Measurements from ENCODE around the gene YDJC.
"Not testable (repeated sequence)": the region's sequence is repeated elsewhere in the genome, so short reads cannot be mapped to it uniquely, and the experiment has no call there.

Gene YDJC

GRCh38 chr22:21650823-21651520, 21.1 kb upstream of the YDJC start:
- DNase-seq: peak; percentile 24

DNA sequence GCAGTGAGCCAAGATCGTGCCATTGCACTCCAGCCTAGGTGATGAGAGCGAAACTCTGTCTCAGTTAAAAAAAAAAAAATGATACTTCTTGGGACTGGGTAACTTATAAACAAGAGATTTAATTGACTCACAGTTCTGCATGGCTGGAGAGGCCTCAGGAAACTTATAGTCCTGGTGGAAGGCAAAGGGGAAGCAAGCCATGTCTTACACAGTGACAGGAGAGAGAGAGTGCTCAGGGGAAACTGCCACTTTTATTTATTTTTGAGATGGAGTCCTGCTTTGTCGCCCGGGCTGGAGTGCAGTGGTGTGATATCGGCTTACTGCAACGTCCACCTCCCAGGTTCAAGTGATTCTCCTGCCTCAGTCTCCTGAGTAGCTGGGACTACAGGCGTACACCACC, 20.5 kb upstream of the YDJC start:
- no peak for DNase-seq

DNA sequence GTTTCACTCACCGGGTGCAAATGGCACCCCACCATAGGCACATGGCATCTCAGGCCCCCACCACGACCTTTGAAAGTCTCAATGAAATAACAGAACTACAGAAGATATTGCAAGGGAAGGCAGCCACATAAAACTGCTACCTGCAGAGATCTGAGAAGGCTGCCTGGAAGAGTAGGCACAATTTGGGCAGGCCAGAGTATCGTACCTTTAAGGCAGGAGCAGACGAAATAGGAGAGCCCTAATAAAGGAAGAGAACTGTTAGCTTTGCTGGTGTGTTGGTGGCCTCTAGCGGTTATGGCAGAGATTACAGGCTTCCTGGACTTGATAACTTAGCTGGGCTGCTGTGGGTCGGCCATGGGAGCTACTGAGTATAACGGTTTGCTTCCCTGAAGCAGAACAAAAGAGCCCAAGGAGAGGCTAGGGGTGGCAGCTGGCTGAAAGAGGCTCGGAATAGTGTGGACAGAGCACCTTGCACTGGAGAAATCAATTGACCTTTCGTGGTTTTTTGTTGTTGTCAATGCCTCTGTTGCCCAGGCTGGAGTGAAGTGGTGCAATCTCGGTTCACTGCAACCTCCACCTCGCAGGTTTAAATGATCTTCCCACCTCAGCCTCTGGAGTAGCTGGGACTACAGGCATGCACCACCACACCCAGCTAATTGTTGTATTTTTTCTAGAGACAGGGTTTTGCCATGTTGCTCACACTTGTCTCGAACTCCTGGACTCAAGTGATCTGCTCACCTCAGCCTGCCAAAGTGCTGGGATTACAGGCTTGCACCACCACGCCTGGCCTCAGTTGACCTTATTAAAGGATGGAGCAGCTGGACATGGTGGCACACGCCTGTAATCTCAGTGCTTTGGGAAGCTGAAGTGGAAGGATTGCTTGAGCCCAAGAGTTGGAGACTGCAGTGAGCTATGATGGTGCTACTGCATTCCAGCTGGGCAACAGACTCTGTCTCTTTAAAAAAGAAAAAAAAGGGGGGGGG, 17.1 kb upstream of the YDJC start:
- DNase-seq: peak; percentile 73

DNA sequence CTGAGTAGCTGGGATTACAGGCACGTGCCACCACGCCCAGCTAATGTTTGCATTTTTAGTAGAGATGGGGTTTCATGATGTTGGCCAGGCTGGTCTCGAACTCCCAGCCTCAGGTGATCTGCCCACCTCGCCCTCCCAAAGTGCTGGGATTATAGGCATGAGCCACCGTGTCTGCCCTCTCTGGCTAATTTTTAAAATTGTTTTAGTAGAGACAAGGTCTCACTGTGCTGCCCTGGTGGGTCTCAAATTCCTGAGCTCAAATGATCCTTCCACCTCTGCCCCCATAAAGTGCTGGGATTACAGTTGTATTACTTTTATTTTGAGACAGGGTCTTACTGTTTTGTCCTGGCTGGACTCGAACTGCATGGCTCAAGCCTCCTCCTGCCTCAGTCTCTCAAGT, 15.7 kb upstream of the YDJC start:
- not testable (repeated sequence) for DNase-seq

GRCh38 chr22:21643533-21644357, 13.9 kb upstream of the YDJC start:
- no peak for DNase-seq

DNA sequence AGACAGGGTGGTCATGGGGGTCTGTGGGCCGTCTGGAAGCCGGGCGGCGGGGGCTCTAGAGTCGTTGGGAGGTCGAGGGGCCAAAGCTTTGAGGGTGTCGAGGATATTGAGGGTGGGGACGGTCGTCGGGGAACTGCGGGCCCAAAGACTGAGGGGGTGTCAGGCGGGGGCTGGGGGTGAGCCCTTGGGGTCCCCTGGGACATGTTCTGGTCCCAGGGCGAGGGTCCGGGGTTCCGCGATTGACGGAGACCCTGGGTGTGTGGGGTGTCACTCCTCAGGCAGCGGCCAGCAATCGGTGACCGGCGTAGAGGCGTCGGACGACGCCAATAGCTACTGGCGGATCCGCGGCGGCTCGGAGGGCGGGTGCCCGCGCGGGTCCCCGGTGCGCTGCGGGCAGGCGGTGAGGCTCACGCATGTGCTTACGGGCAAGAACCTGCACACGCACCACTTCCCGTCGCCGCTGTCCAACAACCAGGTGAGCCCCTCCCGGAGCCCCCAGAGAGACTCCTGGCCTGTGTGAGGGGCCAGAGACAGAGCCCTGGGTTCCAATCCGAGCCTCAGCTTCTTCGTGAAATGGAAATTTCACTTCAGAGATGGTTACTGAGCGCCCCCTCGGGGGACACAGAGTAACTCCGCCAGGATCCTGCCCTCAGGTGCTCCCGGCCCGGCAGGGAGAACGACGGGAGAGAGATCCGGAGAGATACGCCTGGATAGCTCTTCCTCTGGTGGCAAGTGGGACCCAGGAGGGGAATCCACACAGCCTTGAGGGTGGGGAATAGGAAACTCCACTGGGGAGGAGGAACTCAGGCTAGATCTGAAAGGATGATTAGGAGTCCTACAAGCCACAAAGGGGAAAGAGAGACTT, 13.0 kb upstream of the YDJC start:
- peak; percentile 61 for DNase-seq

DNA sequence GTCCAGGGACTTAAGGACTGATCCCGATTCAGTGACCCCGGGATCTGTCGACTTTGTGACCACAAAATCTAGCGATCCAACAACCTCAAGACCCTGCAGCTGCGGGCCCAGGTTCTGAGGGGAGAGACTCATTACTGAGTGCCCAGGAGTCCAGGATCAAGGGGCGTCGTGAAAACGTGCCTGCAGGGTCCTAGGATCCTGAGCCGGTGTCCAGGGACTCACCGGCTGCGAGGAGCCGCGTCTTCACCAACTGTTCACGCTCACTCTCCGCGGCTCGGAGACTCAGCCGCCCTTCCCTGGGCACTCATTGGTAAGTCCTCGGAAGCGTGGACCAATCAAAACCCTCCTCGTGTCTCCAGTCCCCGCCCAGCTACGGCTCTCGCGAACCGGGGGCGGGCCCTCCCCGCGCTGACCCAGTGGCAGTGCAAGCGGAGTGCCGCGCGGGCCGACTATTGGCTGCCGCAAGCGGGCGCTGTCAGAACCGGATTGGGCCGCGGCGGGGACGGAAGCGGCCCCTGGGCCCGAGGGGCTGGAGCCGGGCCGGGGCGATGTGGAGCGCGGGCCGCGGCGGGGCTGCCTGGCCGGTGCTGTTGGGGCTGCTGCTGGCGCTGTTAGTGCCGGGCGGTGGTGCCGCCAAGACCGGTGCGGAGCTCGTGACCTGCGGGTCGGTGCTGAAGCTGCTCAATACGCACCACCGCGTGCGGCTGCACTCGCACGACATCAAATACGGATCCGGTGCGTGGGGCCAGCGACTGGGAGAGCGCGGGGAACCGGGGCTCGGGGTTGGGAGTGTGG, 12.2 kb upstream of the YDJC start, which contains the start of gene SDF2L1:
Gene SDF2L1 (plus strand): TSS at position 514 of the 795 bp plus-strand sequence. CDS start 35 bp downstream, at position 549.
- peak; percentile 94 for DNase-seq

DNA sequence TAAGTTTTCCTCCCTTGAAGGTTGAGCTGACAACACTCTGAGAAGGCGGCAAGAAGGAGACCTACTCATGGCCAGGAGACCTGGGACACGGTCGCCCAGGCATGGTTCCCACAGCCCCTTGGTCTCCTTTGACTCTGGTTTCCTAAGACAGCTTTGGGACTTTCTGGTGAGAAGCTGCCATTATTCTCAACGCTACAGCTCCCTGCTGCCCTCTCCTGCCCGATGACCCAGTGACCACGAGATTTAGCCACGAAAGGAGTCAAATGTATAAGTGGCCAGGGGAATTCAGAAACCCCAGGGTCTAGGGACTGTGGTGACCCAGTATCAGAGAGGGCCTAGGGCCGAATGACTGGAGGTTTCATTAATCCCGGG, 11.6 kb upstream of the YDJC start:
- peak; percentile 7 for DNase-seq

GRCh38 chr22:21640810-21641209, 11.0 kb upstream of the YDJC start:
- DNase-seq: no peak

DNA sequence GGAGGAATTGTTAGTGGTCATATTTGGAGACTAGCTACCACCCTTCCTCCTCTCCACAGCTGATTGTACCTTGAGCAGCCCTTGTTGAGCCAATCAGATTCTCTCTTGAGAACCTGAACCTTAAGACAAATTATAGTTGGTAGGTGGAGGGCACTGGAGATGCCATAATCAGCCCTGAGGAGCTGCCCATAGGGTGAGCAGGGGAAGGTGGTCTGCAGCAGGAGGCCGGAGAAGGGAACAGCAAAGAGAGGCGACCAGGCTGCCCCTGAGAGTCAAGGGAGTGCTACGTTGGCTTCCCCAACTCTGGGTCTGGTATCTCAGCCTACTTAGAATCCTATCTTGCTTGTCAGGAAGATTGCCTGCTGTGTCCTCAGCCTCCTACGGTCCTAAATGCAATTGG, 9.5 kb upstream of the YDJC start:
- DNase-seq: no peak

GRCh38 chr22:21637450-21637849, 7.6 kb upstream of the YDJC start:
- DNase-seq: not testable (repeated sequence)

GRCh38 chr22:21636629-21637218, 6.9 kb upstream of the YDJC start:
- no peak for DNase-seq

- no peak for DNase-seq
These were observed 6.1 kb upstream of the YDJC start for GRCh38 chr22:21635771-21636510.

GRCh38 chr22:21634844-21635243, 5.0 kb upstream of the YDJC start:
- no peak for DNase-seq

- no peak for DNase-seq
These were observed 4.3 kb upstream of the YDJC start for GRCh38 chr22:21634081-21634480.

DNA sequence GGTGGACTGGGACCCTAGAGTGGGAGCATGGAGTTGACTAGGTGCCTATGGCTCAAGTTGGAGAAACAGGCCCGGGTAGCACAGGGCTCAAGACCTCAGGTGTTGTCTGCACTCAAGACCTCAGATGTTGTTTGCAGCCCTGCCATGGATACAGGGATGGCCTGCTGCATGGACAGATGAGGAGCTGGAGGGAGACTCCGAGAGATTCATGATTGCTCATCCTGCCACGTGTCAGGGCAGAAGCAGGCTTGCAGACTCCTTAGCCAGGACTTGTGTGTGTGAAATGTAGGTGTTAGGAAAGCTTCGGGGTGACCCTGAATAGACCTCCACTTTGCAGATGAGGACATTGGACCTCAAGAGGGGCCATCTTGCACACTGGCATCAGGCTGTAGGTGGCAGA, 3.7 kb upstream of the YDJC start:
- DNase-seq: no peak

- DNase-seq: no peak
These were observed 3.1 kb upstream of the YDJC start for GRCh38 chr22:21632931-21633330.

DNA sequence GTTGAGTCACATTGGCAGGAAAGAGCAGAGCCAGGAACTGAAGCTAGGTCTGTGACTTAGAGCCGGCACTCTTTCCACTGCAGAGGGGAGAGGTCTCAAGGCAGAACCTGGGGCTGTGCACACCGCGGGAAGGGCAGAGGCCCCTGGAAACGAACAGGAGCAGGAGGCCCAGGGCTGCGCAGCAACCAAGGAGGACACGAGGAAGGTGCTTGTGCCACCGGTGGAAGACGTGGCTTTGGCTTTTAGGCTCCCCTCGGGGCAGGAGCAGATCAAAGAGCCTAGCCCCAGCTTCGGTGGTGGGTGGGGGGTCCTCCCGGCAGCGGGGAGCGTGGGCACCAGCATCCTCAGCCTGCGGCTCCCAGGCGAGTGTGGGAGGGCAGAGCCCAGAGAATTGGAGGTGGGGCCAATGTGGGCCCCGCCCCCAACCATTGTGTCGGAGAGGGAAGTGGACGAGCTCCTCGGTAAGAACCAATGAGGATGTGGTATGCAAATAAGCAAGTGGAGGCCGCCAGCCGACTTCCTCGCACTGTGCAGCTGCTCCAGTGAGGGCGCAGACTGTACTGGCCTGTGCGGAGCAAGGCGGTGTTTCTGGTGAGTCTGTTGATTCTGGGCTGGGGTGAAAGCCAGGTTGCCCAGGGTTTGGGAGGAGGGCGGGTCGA, 2.5 kb upstream of the YDJC start, which contains the start of gene CCDC116:
Gene CCDC116 (plus strand): TSS at position 524 of the 659 bp plus-strand sequence. CDS start 422 bp downstream, outside the sequence.
- no peak for DNase-seq

DNA sequence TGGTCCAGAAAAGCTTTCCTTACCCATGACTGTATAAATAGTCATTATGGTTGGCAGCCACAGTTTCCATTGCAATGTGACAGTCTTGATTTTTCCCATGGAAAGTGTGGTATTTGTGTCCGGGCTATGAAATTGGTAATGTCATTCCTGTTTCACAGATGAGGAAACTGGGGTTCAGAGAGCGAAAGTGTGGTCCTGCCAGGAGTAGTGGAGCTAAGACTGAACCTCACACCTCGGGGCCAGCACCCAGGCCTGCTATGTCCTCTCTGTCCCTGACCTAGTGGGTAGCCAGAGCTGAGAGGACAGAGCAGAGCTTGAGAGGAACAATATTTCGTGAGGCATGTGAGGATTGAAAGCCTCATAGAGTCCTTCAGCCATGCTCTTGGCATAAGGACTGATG, 1.2 kb upstream of the YDJC start:
- no peak for DNase-seq

Data from NCI-H1105 treated with DMSO at 0.1 percent for 48 hours (cell line).